HL-60 (cell line): ENCODE results near the gene NCSTN.

ENCODE experiments used
- DNase-seq, 2 experiments: peaks; one replicate each; pipeline ENCODE4 v3.0.0-alpha.2; 2010 to 2020; ENCODE audit warnings: low read depth in 1 of 2, low spot score in 1 of 2
- H3K27ac ChIP-seq: fragments of 250-450 bp; sonication (Bioruptor Pico); replicated peaks from 2 replicates; pipeline ENCODE4 v1.5.1; 2020; ENCODE audit warnings: mild to moderate bottlenecking, moderate library complexity
- H3K27me3 ChIP-seq: fragments of 250-450 bp; sonication (Bioruptor Pico); 2 replicates; pipeline ENCODE4 v1.5.1; 2021; ENCODE audit warnings: mild to moderate bottlenecking, moderate library complexity; ENCODE audit not compliant: insufficient read depth, poor library complexity, severe bottlenecking
- H3K4me3 ChIP-seq: replicated peaks from 2 replicates; pipeline ENCODE4 v1.5.1; 2011; ENCODE audit warnings: mild to moderate bottlenecking, control low read depth, low read length; ENCODE audit not compliant: insufficient read depth
- CTCF ChIP-seq: IDR thresholded peaks from one replicate; pipeline ENCODE4 v1.5.1; 2011; ENCODE audit warnings: low read length, control low read depth, inconsistent platforms; ENCODE audit not compliant: insufficient read depth
- GABPA ChIP-seq: IDR thresholded peaks from 2 replicates; pipeline ENCODE4 v1.6.1; 2012; ENCODE audit warnings: low read depth
- POLR2AphosphoS5 ChIP-seq: IDR thresholded peaks from 2 replicates; pipeline ENCODE4 v1.6.1; 2012; ENCODE audit warnings: low read depth
- SPI1 ChIP-seq: IDR thresholded peaks from 2 replicates; pipeline ENCODE4 v1.6.1; 2012; ENCODE audit warnings: low read depth, mild to moderate bottlenecking, borderline replicate concordance
- TF ChIP-seq, protein P1 (sequence below): IDR thresholded peaks from 2 replicates; pipeline ENCODE4 v1.6.1; 2012; ENCODE audit warnings: low read depth; ENCODE audit not compliant: insufficient replicate concordance

Gene NCSTN

GRCh38 chr1:160344936-160345335 lies 1.8 kb downstream of the NCSTN start:
- Histone ChIP-seq H3K4me3 (no peak overlapping the region), H3K27me3 (no peaks in the 10 kb centered on the region), H3K27ac (no peak overlapping the region)
- DNase-seq, result no peak
- TF ChIP-seq CTCF (no peak), POLR2AphosphoS5 (no peak), SPI1 (no peak), GABPA (no peak)
- TF ChIP-seq, protein P1, sequence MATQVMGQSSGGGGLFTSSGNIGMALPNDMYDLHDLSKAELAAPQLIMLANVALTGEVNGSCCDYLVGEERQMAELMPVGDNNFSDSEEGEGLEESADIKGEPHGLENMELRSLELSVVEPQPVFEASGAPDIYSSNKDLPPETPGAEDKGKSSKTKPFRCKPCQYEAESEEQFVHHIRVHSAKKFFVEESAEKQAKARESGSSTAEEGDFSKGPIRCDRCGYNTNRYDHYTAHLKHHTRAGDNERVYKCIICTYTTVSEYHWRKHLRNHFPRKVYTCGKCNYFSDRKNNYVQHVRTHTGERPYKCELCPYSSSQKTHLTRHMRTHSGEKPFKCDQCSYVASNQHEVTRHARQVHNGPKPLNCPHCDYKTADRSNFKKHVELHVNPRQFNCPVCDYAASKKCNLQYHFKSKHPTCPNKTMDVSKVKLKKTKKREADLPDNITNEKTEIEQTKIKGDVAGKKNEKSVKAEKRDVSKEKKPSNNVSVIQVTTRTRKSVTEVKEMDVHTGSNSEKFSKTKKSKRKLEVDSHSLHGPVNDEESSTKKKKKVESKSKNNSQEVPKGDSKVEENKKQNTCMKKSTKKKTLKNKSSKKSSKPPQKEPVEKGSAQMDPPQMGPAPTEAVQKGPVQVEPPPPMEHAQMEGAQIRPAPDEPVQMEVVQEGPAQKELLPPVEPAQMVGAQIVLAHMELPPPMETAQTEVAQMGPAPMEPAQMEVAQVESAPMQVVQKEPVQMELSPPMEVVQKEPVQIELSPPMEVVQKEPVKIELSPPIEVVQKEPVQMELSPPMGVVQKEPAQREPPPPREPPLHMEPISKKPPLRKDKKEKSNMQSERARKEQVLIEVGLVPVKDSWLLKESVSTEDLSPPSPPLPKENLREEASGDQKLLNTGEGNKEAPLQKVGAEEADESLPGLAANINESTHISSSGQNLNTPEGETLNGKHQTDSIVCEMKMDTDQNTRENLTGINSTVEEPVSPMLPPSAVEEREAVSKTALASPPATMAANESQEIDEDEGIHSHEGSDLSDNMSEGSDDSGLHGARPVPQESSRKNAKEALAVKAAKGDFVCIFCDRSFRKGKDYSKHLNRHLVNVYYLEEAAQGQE, result no peak

- no peak overlapping the region for H3K4me3 ChIP-seq
- DNase-seq, result peak in 1 of 2 experiments; percentile 70
These were observed 3.3 kb downstream of the NCSTN start for GRCh38 chr1:160346463-160346862.

GRCh38 chr1:160346958-160347357 lies 3.8 kb downstream of the NCSTN start:
- Histone ChIP-seq H3K27ac (peak overlapping the region; percentile 73), H3K4me3 (no peak overlapping the region), H3K27me3 (no peaks in the 10 kb centered on the region)
- TF ChIP-seq POLR2AphosphoS5, result no peak
- TF ChIP-seq SPI1, result peak; percentile 98
- DNase-seq, result peak; percentile 74 to 86

More at GRCh38 chr1:160346463-160346862, 3.3 kb downstream of the NCSTN start:
- no peak for TF ChIP-seq CTCF
- no peak for TF ChIP-seq GABPA
- TF ChIP-seq SPI1, result no peak
- no peak for TF ChIP-seq POLR2AphosphoS5
- TF ChIP-seq, protein P1, result no peak
- H3K27me3 ChIP-seq, result no peaks in the 10 kb centered on the region
- peak overlapping the region; percentile 73 for H3K27ac ChIP-seq

GRCh38 chr1:160351629-160352028 lies 8.4 kb downstream of the NCSTN start:
- no peak overlapping the region for H3K4me3 ChIP-seq
- no peaks in the 10 kb centered on the region for H3K27me3 ChIP-seq
- no peak for TF ChIP-seq CTCF
- TF ChIP-seq POLR2AphosphoS5, result no peak
- no peak for TF ChIP-seq GABPA
- TF ChIP-seq, protein P1, result no peak
- TF ChIP-seq SPI1, result no peak
- DNase-seq, result no peak
- H3K27ac ChIP-seq, result no peak overlapping the region
